Posterior vena cava (tissue), 2 donors: Measurements from ENCODE around the gene ASB6. TPM values are rescaled to one million over a fixed set of nuclear protein-coding genes. Genes with fewer than 3 reads are reported as not detected.
A peak's percentile ranks its signal among the peaks of the same experiment; 100 is the strongest.

Experiments used
- DNase-seq: peaks from one replicate; pipeline ENCODE4 v3.0.0-alpha.2; 2020; ENCODE audit warnings: low spot score
- intact Hi-C, 2 donors: fragments of 100-400 bp; cut with DNase I; formaldehyde crosslinking; loops; one replicate each; pipeline versions ENCODE4 v1.14.1 to v1.14.2; 2022 to 2023
- total RNA-seq, 2 donors: library from RNA; stranded (reverse); fragmentation: NEBNext Ultra II Directional; extraction: Animal tissue kit (Norgen Biotek cat#: 25700); gene quantifications; one replicate each; pipeline ENCODE4 v1.2.1, GENCODE V29; 2021
- donor health status: DM: yes; HTN: yes; CAD: no.
- donor health status: DM: yes; HTN: yes; CAD: no.

Gene ASB6
- total RNA-seq, 2 donors from 2014 or later, result 14.1 to 16.9 TPM

DNA sequence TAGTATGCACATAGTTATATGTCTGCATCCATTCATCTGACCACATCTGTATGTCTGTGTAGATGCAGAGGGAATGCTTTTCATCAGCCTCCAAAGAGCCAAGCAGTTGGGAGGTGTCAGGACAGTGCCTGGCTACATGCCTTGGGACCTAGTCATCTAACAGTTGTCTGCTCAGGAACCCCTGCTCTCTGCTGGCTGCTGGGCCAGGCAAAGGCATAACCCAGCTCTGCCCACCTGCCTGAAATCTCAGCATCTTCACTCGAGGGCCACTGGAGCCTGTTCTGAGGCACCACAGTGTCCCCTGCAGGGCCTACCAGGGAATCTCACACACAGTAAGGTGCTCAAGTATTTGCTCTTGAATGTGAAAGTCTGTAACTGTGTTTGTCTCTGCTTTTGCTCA, 24.8 kb downstream of the ASB6 start:
- DNase-seq, result no peak
- intact Hi-C loops, result loop anchor here in 1 of 2 donors (10.0 kb wide), 1 partner anchor 282 kb away; no protein-coding TSS in a partner anchor

DNA sequence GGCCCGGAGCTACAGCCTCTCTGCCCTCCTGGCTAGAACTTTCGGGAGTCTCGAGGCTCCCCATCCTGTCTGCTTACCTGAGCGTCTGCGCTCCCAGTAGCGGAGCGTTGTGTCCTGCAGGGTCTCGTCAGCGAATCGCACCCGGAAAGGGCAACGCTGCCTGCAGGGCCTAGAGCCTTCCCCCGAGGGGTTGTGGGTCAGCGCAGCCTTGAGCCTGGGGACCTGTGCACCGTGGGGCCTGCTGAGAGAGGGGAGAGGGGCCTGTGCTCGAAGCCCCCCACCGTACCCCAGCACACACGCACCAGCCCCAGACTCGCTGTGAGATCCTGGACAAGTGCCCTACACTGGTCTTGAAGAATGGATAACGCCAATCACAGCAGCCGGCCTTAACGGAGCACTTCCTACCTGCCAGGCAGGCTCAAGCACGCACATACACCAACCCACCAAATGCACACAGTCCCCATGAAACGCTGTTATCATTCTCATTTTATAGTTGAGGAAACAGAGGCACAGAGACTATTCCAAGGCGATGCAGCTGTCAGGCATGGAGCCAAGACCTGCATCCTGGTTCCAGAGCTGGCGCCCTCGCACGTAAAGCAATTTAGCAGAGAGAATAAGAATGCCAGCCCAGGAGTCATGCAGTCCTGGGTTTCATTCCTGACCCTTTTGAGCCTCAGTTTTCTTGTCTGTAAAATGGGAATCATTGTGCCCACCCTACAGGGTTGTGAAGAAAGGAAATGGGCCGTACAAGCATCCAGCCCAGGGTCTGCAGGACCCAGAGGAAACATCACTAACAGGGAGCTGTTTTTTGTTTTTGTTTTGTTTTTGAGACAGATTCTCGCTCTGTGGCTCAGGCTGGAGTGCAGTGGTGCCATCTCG, 26.3 kb downstream of the ASB6 start:
- intact Hi-C loops, result loop anchor here in 1 of 2 donors (10.0 kb wide), 1 partner anchor 281 kb away; no protein-coding TSS in a partner anchor
- DNase-seq, result no peak

DNA sequence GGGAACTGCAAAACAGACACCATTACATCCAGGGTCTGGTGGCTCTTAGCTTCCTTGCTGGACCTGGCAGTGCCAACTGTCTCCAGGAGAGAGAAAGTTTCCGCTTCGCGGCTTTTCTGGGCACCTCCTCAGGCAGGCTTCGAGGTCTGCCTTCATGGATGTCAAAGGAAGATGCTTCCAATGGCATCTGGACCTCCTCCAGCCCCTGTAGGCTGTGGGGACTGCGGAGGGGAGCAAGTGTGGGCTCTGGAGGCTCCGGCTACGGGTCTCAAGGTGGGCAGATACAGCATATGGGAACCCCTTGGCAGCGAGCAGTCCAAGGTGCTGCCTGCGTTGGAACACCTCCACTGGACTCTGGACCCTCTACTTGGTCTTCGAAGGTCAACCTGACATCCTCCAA, 27.0 kb downstream of the ASB6 start:
- no peak for DNase-seq
- intact Hi-C loops, result loop anchor here in 1 of 2 donors (10.0 kb wide), 1 partner anchor 280 kb away; no protein-coding TSS in a partner anchor

DNA sequence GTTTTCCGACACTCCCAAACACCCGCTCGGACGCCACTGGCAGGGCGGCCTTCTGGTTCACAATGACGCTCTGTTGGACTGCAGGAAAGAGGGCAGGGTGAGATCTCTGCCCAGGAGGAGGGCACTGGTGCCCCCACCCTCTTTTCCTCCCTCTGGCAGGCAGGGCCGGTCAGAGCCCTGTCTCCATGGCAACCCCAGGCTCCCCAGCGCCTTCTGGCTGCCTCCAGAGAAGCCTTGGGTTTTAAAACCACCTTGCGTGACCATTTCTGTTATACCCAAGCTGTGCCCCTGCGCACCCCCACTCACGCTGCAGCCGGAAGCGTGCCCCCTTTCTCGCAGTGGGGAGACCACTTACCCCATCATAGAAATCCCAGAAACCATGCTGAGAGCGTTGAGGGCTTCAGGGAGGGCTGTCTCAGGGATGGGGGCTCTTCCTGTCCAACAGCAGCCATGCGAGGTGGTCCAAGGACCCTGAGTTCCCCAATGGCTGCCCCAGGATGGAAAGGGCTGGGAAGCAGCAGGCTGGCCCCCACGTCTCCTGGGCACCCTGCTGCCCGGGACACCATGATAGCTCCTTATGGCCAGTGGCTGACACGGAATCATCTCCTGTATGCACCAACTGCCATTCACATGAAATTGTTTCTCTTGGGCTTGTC, 28.3 kb downstream of the ASB6 start:
- DNase-seq, result no peak
- intact Hi-C loops, result loop anchor here in 1 of 2 donors (10.0 kb wide), 1 partner anchor 279 kb away; no protein-coding TSS in a partner anchor

DNA sequence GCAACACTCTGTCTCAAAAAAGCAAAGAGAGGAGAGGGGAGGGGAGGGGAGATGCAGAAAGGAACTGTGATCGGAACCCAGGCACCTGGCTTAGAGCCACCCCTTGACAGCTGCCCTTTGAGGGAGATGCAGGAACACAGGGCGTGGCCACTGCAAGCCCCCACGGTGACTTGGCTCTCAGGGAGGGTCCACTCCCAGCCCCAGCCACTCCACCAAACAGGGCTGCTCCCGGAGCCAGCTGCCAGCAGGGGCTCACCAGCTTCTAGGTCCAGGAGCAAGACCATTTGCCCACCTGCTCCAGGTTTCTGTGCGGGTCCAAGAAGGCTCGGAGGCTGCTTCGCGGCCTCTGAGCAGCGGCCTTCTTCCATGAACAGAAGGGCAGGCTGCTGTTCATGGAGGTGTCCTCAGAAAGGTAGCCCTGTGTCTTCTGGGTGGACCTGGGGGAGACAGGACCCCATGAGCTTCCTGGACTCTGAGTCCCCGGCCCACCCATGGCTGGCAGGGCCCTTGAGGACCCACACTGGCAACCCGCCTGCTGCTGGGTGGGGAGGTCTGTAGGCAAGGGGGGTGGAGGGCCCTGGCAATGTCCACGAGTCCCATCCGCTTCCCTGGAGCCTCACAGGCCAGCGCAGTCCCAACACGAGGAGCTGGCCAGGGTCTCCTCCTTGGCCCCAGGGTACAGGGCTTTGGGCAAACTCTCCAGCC, 29.0 kb downstream of the ASB6 start:
- intact Hi-C loops, result loop anchor here in 1 of 2 donors (10.0 kb wide), 1 partner anchor 278 kb away; no protein-coding TSS in a partner anchor
- no peak for DNase-seq

DNA sequence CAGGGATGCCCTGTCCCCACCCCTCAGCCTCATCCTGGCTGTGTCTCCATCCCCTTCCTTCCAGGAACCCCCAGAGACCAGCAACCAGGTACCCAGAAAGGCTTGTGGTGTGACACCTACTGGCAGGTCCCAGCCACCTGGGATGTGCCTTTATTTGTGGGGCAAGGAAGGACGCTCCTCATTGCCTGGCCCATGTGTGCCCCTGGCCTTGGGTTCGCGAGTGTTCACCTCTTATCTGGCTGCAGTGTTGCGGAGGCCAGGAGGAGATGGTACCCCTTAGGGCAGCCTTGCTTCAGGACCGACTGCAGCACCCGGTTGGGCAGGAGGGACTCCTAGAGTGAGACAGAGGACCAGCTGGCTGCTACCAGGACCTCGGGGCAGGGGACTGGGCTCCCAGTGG, 29.8 kb downstream of the ASB6 start:
- intact Hi-C loops, result loop anchor here in 1 of 2 donors (10.0 kb wide), 1 partner anchor 277 kb away; no protein-coding TSS in a partner anchor
- DNase-seq, result no peak

DNA sequence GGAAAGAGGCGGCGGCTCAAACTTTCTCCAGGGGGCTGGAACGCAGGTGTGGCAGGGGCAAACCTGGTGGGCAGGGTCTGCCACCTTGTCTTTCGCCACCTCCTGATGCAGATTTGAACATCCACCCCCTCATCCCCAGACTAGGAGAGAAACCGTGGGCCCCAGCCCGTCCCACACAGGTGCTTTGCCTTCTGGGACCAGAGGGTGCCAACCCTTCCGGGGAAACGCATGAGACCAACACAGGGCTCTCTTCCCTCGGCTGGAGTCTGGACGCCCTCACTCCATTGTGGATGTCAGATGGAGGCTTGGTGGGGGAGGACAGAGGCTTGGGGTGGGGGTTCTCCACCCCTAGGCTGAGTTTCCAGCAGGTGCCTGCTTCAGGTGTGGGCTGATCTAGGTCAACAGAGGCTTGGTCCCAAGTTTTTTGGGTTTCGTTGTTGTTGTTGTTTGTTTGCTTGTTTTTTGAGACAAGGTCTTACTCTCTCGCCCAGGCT, 30.6 kb downstream of the ASB6 start:
- no peak for DNase-seq
- intact Hi-C loops, result loop anchor here in 1 of 2 donors (2.0 to 10.0 kb wide), 2 partner anchors 277 to 479 kb away; no protein-coding TSS in a partner anchor

DNA sequence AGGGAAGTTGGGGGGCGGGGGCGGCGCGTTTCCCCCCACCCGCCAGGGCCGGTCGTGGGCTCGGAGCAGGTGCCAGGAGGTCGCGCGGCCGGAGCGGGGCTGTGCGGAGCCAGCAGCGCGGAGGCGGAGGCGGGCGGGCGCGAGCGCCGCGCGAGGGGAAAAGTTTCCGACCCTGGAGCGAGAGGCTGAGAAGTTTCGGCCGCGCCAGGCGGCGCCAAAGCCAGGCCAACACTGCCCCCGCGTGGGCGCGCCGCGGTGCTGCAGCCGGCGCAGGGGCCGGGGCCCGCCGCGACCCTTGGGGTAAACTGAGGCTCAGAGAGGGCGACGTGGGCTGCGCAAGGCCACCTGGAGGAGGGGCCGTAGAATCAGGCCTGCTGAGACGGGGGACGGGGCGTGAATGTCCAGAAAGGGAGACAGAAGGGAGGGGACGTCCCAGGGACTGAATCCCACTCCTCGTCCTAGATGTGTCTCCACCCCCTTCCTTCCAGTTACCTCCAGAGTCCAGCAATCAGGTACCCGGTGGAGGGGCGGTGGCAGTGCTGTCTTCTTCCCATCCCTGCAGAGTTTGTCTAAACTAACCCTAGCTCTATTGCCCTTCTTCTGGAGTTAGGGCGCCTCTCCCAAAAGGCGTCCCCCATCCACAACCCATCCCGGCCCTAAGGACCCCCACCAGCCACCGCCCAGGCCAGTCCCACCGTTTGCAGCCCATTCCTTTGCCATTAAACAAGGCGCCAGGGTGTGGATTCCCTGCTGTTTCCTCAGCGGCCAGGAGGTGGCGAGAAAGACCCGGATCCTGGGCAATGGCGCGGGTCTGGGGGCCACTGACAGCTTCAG, 31.3 kb downstream of the ASB6 start:
- intact Hi-C loops, result loop anchor here (1.0 to 10.0 kb wide), 3 partner anchors 276 to 478 kb away; no protein-coding TSS in a partner anchor
- peak; percentile 93 for DNase-seq

DNA sequence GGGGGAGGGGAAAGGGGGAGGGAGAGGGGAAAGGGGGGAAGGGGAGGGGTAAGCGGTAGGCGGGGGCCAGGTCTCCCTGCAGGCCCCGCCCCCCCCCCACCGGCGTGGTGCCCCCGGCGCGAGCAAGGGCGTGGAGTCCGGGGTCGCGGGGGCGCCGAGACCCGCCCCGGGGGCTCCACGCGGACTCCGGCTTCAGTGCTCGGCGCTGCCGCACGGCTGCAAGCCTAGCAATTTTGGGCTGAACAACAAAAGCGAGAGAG, 31.8 kb downstream of the ASB6 start:
- intact Hi-C loops, result loop anchor here (1.0 to 10.0 kb wide), 3 partner anchors 275 to 477 kb away; no protein-coding TSS in a partner anchor
- no peak for DNase-seq

DNA sequence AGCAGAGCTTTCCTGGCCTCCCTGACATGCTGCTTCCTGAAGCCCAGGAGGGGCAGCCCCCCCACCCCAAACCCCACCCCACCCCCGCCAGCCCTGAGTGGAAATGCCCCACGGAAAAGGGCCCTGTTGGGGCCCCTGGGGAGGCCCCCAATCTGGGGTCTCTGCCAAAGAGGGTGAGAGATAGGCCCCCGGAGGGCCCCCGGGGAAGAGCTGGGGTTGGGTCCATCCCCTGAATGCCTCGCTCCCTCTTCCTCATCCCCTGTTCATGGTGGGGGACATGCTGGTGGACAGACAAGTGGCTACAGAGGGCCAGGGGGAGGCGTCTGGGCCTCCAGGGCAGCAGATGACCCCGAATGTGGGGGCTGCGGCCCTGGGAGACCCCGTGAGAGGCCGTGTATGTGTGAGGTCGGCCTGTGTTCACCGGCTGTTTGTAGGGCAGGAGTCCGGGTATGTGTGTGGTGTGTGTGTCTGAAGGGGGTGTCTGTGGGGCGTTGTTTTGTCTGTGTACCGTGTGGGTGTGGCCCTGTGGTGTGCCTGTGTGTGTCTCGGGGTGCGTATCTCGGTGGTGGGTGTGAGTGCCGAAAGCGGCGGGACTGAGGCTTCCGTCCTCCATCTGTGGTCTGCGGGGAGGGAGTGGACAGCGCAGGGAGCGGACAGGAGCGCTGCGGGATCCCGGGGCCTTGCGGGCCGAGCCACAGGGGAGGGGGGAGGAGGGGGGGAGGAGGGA, 32.3 kb downstream of the ASB6 start:
- peak; percentile 85 for DNase-seq
- intact Hi-C loops, result loop anchor here (1.0 to 10.0 kb wide), 5 partner anchors 112 to 477 kb away; no protein-coding TSS in a partner anchor

DNA sequence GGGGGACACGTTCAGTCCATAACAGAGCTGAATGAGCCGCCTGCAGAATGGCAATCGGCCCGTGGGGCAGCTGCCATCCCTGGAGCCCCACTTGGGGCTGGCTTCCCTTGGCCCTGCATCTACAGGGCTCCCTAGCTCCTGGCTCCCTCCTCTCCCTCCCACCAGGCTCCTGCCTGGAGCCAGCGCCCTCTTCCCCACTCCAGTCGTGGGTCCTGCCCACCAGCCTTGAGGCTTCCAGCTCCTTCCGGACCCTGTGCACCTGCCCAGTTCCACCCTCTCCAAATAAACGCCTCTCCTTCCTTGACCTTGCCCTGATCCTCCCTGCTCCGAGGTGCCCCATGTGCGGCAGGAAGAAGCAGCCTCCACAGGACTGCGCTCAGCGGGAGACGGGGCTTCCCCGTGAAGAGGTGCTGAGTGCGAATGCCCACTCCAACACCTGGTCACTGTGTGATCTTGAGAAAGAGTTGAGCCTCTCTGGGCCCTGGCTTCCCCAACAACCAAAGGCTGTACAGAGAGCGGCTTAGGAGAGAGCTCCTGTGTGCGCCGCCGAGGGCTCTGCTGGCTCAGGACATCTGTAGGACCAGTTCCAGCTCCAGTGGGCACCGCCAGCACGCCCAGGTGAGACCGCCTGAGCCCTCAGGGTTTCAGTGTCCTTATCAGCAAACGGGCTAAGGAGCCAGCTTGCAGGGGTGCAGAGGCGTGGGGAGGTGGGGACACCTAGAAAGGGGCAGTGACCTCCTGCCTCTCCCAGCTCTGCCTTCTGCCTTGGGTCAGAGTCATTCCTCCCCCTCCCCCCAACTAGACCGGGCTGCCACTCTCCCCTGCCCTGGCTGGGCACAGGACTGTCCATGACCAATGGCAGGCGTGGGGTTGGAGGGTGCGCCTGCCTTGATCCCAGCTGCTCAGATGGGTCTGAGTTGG, 33.1 kb downstream of the ASB6 start:
- intact Hi-C loops, result loop anchor here (5.0 to 10.0 kb wide), 3 partner anchors 112 to 274 kb away; no protein-coding TSS in a partner anchor
- DNase-seq, result no peak

DNA sequence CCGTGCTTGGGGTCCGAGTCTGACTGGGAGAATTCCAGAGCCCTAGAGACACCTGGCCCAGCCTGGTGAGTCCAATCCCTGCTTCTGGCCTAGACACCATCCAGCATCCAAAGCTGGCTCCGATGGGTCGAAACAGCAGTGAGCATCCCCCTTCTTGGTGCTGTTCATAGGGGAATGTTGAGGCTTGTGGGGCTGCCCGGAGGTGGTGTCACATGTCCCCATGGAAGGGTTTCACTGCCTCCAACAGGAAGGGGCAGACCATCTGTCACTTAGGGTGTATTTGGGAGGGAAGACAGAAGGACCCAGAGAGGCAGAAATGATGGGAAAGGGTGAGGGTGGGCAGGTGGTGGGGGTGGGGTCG, 34.9 kb downstream of the ASB6 start:
- intact Hi-C loops, result loop anchor here (5.0 to 10.0 kb wide), 3 partner anchors 110 to 272 kb away; no protein-coding TSS in a partner anchor
- DNase-seq, result no peak

DNA sequence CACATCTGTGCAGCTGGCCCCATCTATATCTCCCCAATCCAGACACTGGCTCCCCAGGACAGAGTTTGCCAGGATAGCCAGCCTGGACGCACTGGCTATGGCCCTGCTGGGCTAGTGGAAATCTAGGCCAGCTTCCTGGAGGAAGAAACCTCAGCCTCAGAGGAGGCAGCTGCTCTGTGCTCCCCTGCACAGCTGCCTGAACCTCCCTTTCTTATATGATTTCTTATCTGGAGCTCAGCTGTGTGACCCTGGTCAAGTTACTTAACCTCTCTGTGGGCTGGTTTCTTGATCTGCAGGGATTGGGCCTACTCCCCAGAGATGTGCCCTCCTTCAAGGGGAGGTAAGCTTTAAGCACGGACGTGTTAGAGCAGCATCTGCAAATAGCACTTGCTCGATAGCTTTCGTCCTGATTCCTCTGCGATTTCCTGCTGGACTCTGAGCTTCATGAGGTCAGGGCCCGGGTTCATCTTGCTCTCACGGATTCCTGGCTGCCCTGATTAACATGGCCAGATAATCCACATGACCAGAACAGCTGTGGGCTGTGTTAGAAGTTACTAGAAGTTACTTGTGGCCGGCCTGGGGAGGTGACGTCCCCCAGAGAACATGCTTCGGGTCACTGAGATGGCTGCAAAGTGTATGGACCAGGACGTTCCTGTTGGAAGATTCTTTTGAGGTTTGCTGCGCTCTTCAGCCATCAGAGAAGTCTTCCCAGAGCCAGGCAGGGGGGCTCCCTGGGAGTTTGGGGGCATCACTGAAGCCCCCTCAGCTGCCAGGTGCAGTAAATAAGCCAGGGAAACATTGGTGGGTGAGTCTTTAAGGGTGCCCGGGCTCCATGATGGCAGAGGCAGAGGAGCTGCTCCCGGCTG, 35.6 kb downstream of the ASB6 start:
- intact Hi-C loops, result loop anchor here (5.0 to 10.0 kb wide), 3 partner anchors 109 to 272 kb away; no protein-coding TSS in a partner anchor
- DNase-seq, result no peak

DNA sequence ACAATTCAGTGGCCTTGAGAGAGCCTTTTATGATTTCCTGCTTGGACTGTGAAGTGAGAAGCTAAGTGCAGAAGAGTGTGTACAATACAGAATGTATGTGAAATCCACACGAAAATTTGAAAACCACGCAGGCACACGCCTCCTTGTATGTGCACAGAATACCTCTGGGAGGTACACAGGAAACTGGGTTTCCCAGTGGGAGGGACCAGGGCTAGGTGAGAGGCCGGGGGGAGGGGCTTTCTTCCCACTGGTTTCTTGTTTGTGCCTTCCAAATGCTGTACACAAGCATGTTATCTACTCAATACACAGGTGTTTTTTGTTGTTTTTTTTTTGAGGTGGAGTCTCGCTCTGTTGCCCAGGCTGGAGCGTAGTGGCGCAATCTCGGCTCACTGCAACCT, 37.2 kb downstream of the ASB6 start:
- intact Hi-C loops, result loop anchor here (5.0 to 10.0 kb wide), 3 partner anchors 107 to 270 kb away; no protein-coding TSS in a partner anchor
- DNase-seq, result no peak

DNA sequence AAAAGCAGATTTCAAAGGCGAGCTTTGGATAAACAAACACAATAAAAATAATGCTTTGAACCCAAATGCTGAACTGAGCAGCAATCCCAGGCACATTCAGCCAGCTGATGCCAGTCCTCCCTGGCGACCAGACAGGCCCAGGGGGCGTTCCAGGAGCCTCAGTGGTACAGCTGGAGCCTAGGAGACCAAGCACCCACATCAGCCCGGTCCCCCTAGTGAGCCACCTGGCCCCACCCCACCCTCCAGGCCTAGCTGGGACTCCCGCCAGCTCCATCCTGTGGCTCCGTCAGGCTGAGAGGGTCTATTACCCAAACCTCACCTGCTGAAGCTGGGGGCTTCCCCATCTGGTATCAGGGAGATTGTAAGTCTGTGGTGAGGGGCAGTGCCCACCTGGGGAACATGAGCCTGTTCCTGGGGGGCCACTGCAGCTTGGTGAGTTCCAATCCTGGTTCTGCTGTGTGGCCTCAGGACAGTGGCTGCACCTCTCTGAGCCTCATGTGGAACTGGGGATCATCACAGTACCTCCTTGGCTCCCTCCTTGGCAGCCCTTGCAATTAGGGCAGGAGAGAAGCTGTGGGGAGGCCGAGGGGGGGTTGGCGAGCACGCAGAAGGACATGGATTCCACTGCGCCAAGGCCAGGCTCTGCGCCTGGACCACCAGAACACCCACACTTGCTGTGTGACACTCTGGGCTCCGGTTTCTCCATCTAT, 37.7 kb downstream of the ASB6 start:
- DNase-seq, result no peak
- intact Hi-C loops, result loop anchor here in 1 of 2 donors (10.0 kb wide), 1 partner anchor 269 kb away; no protein-coding TSS in a partner anchor
